Measurements from ENCODE around the gene DPH7. TPM values are rescaled to one million over a fixed set of nuclear protein-coding genes. Genes with fewer than 3 reads are reported as not detected.
"Not testable (repeated sequence)": the region's sequence is repeated elsewhere in the genome, so short reads cannot be mapped to it uniquely, and the experiment has no call there.

The DPH7 gene
- total RNA-seq, 1 experiment from 2014 or later = 54.4 TPM

- peak; percentile 88 for TF ChIP-seq POLR2AphosphoS5 (IDR thresholded peaks at IDR 0.05; ENCODE audit: low read depth, low read length)
- no peak for TF ChIP-seq SRF (IDR thresholded peaks at IDR 0.05; ENCODE audit: low read depth)
- no peak for TF ChIP-seq ZBTB33 (IDR thresholded peaks at IDR 0.05; ENCODE audit: extremely low read depth, insufficient replicate concordance, low read length)
These were observed 27.3 kb downstream of the DPH7 start, which contains the start of gene MRPL41 (continued) for GRCh38 chr9:137551264-137552021.

GRCh38 chr9:137550958-137551263 lies 27.8 kb downstream of the DPH7 start:
- H2AFZ ChIP-seq (ENCODE audit: low read depth, low read length, poor library complexity, severe bottlenecking); intact Hi-C loops (cut with micrococcal nuclease); DNase-seq (ENCODE audit: low read depth, low spot score); RAD21 ChIA-PET (ENCODE audit: low non-redundant PET in 1 of 2, low total read pairs in 2 of 2, uncharacterized antibody in 2 of 2, unreplicated experiment in 2 of 2); H3K27me3 ChIP-seq (ENCODE audit: insufficient read depth, low read length); H3K9me2 ChIP-seq (ENCODE audit: insufficient read depth); BruUV-seq (replicated peaks); CTCF ChIA-PET; POLR2A ChIA-PET; H3K9me3 ChIP-seq (ENCODE audit: control insufficient read depth in 1 of 2, insufficient read depth in 1 of 2, low read depth in 1 of 2, low read length in 2 of 2); H4K20me1 ChIP-seq (ENCODE audit: insufficient read depth); ATAC-seq: not testable (repeated sequence)
- Histone ChIP-seq H3K9ac (ENCODE audit: low read length) (peak overlapping the region; percentile 62), H3K4me1 (ENCODE audit: control insufficient read depth in 1 of 2, insufficient read depth in 2 of 2, low read length in 2 of 2) (peaks cover 11 to 22% of the 10 kb centered on the region in 2 experiments), H3K4me3 (replicated peaks in 1 of 2; ENCODE audit: low read depth in 1 of 2, low read length in 2 of 2) (peak overlapping the region; percentile 51 to 63), H3K27ac (ENCODE audit: low read depth, low read length) (peak overlapping the region; percentile 87), H3K79me2 (ENCODE audit: insufficient read depth, low read length) (peaks cover 16% of the 10 kb centered on the region), H3K36me3 (ENCODE audit: control insufficient read depth in 1 of 2, insufficient read depth in 2 of 2, low read length in 2 of 2) (peaks cover 15 to 16% of the 10 kb centered on the region in 2 experiments; a peak in 3 of 4 replicates), H3K4me2 (ENCODE audit: low read length) (peak overlapping the region; percentile 82)

- ChIA-PET RAD21 (ENCODE audit: low non-redundant PET in 1 of 2, low total read pairs in 2 of 2, uncharacterized antibody in 2 of 2, unreplicated experiment in 2 of 2) (no interaction called here), POLR2A (no interaction called here), CTCF (no interaction called here)
- H3K36me3 ChIP-seq (ENCODE audit: control insufficient read depth in 1 of 2, insufficient read depth in 2 of 2, low read length in 2 of 2) = peaks cover 10% of the 10 kb centered on the region in 2 experiments; a peak in 3 of 4 replicates
- intact Hi-C loops (cut with micrococcal nuclease) = no loop called here
- H3K9me3 ChIP-seq (ENCODE audit: control insufficient read depth in 1 of 2, insufficient read depth in 1 of 2, low read depth in 1 of 2, low read length in 2 of 2) = peaks cover 0 to 11% of the 10 kb centered on the region in 2 experiments; a peak in 3 of 4 replicates
- H2AFZ ChIP-seq (ENCODE audit: low read depth, low read length, poor library complexity, severe bottlenecking) = no peak within 1 kb of the TSS
- H3K27ac ChIP-seq (ENCODE audit: low read depth, low read length) = peak within 1 kb of the TSS; percentile 87
- H3K79me2 ChIP-seq (ENCODE audit: insufficient read depth, low read length) = peaks cover 16% of the 10 kb centered on the region
- H3K9ac ChIP-seq (ENCODE audit: low read length) = peak within 1 kb of the TSS; percentile 62
- peaks cover 5% of the 10 kb centered on the region; the same call in 1 of the 2 replicates for H4K20me1 ChIP-seq (ENCODE audit: insufficient read depth)
- H3K27me3 ChIP-seq (ENCODE audit: insufficient read depth, low read length) = no peaks in the 10 kb centered on the region
- H3K9me2 ChIP-seq (ENCODE audit: insufficient read depth) = no peaks in the 10 kb centered on the region
- peak; percentile 59 for ATAC-seq
- peaks cover 11 to 22% of the 10 kb centered on the region in 2 experiments for H3K4me1 ChIP-seq (ENCODE audit: control insufficient read depth in 1 of 2, insufficient read depth in 2 of 2, low read length in 2 of 2)
- TF ChIP-seq SP1 (IDR thresholded peaks at IDR 0.05; ENCODE audit: low read depth) = no peak
- peak; percentile 38; the same call in 1 of the 2 replicates for TF ChIP-seq POLR2AphosphoS5 (IDR thresholded peaks at IDR 0.05; ENCODE audit: low read depth, low read length)
- TF ChIP-seq RAD21 (IDR thresholded peaks at IDR 0.05; ENCODE audit: low read depth) = no peak
- no peak for TF ChIP-seq YY1 (IDR thresholded peaks at IDR 0.05; ENCODE audit: extremely low read depth, insufficient replicate concordance, low read depth, low read length)
- TF ChIP-seq ZNF274 (IDR thresholded peaks at IDR 0.05; ENCODE audit: low read depth, low read length) = no peak
- TF ChIP-seq CTCF (IDR thresholded peaks at IDR 0.05 in 2 of 3, conservative IDR thresholded peaks at IDR 0.05 in 1 of 3; ENCODE audit: borderline replicate concordance in 1 of 3, insufficient read depth in 1 of 3, low read depth in 2 of 3, low read length in 2 of 3) = no peak
- peak; percentile 14 for TF ChIP-seq TCF7L2 (IDR thresholded peaks at IDR 0.05; ENCODE audit: borderline replicate concordance, extremely low read depth, insufficient read depth, insufficient read length)
- peak; percentile 92 for TF ChIP-seq MAX (IDR thresholded peaks at IDR 0.05)
- H3K4me2 ChIP-seq (ENCODE audit: low read length) = peak within 1 kb of the TSS; percentile 82
- no TSS peak for BruUV-seq (replicated peaks)
- peak within 1 kb of the TSS; percentile 51 to 63 for H3K4me3 ChIP-seq (replicated peaks in 1 of 2; ENCODE audit: low read depth in 1 of 2, low read length in 2 of 2)
- peak; percentile 49 for DNase-seq (ENCODE audit: low read depth, low spot score)
These were observed 28.5 kb downstream of the DPH7 start, which contains the start of gene PNPLA7 for GRCh38 chr9:137550231-137550621. Gene PNPLA7 (minus strand): TSS chr9:137550402. CDS start chr9:137550197, 205 bp downstream.

Data from HCT116 (cell line).